ENCODE results near the gene CDC42BPA.

The CDC42BPA gene

GRCh38 chr1:227268943-227269342 lies 49.3 kb downstream of the CDC42BPA start:
- TF ChIP-seq Cebpa-rat (IDR thresholded peaks at IDR 0.05), result no peak

GRCh38 chr1:227265891-227266290 lies 52.4 kb downstream of the CDC42BPA start:
- Histone ChIP-seq H4K20me1 (no peaks in the 10 kb centered on the region), H3K36me3 (no peaks in the 10 kb centered on the region), H3K9ac (no peak overlapping the region), H3K9me3 (no peaks in the 10 kb centered on the region), H3K4me3 (no peak overlapping the region), H3K4me2 (no peak overlapping the region), H3K27me3 (no peaks in the 10 kb centered on the region), H3K4me1 (no peaks in the 10 kb centered on the region), H3K27ac (no peak overlapping the region)
- TF ChIP-seq Cebpa-rat (IDR thresholded peaks at IDR 0.05), result no peak

More at GRCh38 chr1:227268943-227269342, 49.3 kb downstream of the CDC42BPA start:
- H3K4me3 ChIP-seq, result no peak overlapping the region
- no peaks in the 10 kb centered on the region for H3K9me3 ChIP-seq
- no peaks in the 10 kb centered on the region for H3K4me1 ChIP-seq
- H4K20me1 ChIP-seq, result no peaks in the 10 kb centered on the region
- H3K27me3 ChIP-seq, result no peaks in the 10 kb centered on the region
- no peak overlapping the region for H3K9ac ChIP-seq
- H3K36me3 ChIP-seq, result no peaks in the 10 kb centered on the region
- H3K27ac ChIP-seq, result no peak overlapping the region
- H3K4me2 ChIP-seq, result no peak overlapping the region

GRCh38 chr1:227263869-227264268 lies 54.4 kb downstream of the CDC42BPA start:
- Histone ChIP-seq H3K27ac (no peak overlapping the region), H4K20me1 (no peaks in the 10 kb centered on the region), H3K9me3 (no peaks in the 10 kb centered on the region), H3K9ac (no peak overlapping the region), H3K4me2 (no peak overlapping the region), H3K36me3 (no peaks in the 10 kb centered on the region), H3K27me3 (no peaks in the 10 kb centered on the region), H3K4me3 (no peak overlapping the region), H3K4me1 (no peaks in the 10 kb centered on the region)
- TF ChIP-seq Cebpa-rat (IDR thresholded peaks at IDR 0.05), result no peak

- Histone ChIP-seq H4K20me1 (no peaks in the 10 kb centered on the region), H3K4me2 (no peak overlapping the region), H3K4me3 (no peak overlapping the region), H3K27ac (no peak overlapping the region), H3K36me3 (no peaks in the 10 kb centered on the region), H3K9ac (no peak overlapping the region), H3K9me3 (no peaks in the 10 kb centered on the region), H3K4me1 (no peaks in the 10 kb centered on the region), H3K27me3 (no peaks in the 10 kb centered on the region)
- TF ChIP-seq Cebpa-rat (IDR thresholded peaks at IDR 0.05), result no peak
Measured at GRCh38 chr1:227261501-227261900, 56.8 kb downstream of the CDC42BPA start.

- Histone ChIP-seq H3K9me3 (no peaks in the 10 kb centered on the region), H3K4me2 (no peak overlapping the region)
Measured at GRCh38 chr1:227260433-227260832, 57.9 kb downstream of the CDC42BPA start.

GRCh38 chr1:227257964-227258363 lies 60.3 kb downstream of the CDC42BPA start:
- H3K9me3 ChIP-seq, result no peaks in the 10 kb centered on the region
- H3K36me3 ChIP-seq, result no peaks in the 10 kb centered on the region
- H3K27me3 ChIP-seq, result no peaks in the 10 kb centered on the region
- no peak overlapping the region for H3K9ac ChIP-seq
- no peak for TF ChIP-seq Cebpa-rat (IDR thresholded peaks at IDR 0.05)
- no peaks in the 10 kb centered on the region for H3K4me1 ChIP-seq
- no peak overlapping the region for H3K4me3 ChIP-seq
- no peaks in the 10 kb centered on the region; the same call in 1 of the 2 replicates for H4K20me1 ChIP-seq
- no peak overlapping the region for H3K27ac ChIP-seq
- no peak overlapping the region for H3K4me2 ChIP-seq

More at GRCh38 chr1:227260433-227260832, 57.9 kb downstream of the CDC42BPA start:
- Histone ChIP-seq H3K4me1 (no peaks in the 10 kb centered on the region), H3K4me3 (no peak overlapping the region), H4K20me1 (no peaks in the 10 kb centered on the region; the same call in 1 of the 2 replicates), H3K27me3 (no peaks in the 10 kb centered on the region), H3K9ac (no peak overlapping the region), H3K36me3 (no peaks in the 10 kb centered on the region), H3K27ac (no peak overlapping the region)
- no peak for TF ChIP-seq Cebpa-rat (IDR thresholded peaks at IDR 0.05)

GRCh38 chr1:227255086-227255732 lies 63.1 kb downstream of the CDC42BPA start:
- Histone ChIP-seq H3K4me1 (no peaks in the 10 kb centered on the region), H3K36me3 (no peaks in the 10 kb centered on the region), H3K27me3 (no peaks in the 10 kb centered on the region), H3K9me3 (no peaks in the 10 kb centered on the region), H3K27ac (no peak overlapping the region), H3K9ac (no peak overlapping the region), H3K4me3 (no peak overlapping the region), H3K4me2 (no peak overlapping the region), H4K20me1 (no peaks in the 10 kb centered on the region; the same call in 1 of the 2 replicates)
- TF ChIP-seq Cebpa-rat (IDR thresholded peaks at IDR 0.05), result no peak

- Histone ChIP-seq H3K9ac (no peak overlapping the region), H3K4me1 (no peaks in the 10 kb centered on the region), H3K27me3 (no peaks in the 10 kb centered on the region), H3K4me3 (no peak overlapping the region), H3K4me2 (no peak overlapping the region), H4K20me1 (no peaks in the 10 kb centered on the region; the same call in 1 of the 2 replicates), H3K36me3 (no peaks in the 10 kb centered on the region), H3K27ac (no peak overlapping the region), H3K9me3 (no peaks in the 10 kb centered on the region)
- TF ChIP-seq Cebpa-rat (IDR thresholded peaks at IDR 0.05), result no peak
Measured at GRCh38 chr1:227253065-227253464, 65.2 kb downstream of the CDC42BPA start.

- Histone ChIP-seq H3K27ac (no peak overlapping the region), H3K4me2 (no peak overlapping the region), H3K4me1 (no peaks in the 10 kb centered on the region), H4K20me1 (no peaks in the 10 kb centered on the region), H3K27me3 (no peaks in the 10 kb centered on the region), H3K4me3 (no peak overlapping the region), H3K9me3 (peaks cover 10% of the 10 kb centered on the region), H3K9ac (no peak overlapping the region), H3K36me3 (peaks cover 11% of the 10 kb centered on the region)
- TF ChIP-seq Cebpa-rat (IDR thresholded peaks at IDR 0.05), result no peak
Measured at GRCh38 chr1:227245613-227246320, 72.5 kb downstream of the CDC42BPA start.

GRCh38 chr1:227244339-227245118 lies 73.8 kb downstream of the CDC42BPA start:
- H3K27me3 ChIP-seq, result no peaks in the 10 kb centered on the region
- no peak overlapping the region for H3K9ac ChIP-seq
- no peak overlapping the region for H3K4me2 ChIP-seq
- no peak overlapping the region for H3K27ac ChIP-seq
- no peaks in the 10 kb centered on the region for H3K4me1 ChIP-seq
- H4K20me1 ChIP-seq, result no peaks in the 10 kb centered on the region
- H3K4me3 ChIP-seq, result no peak overlapping the region
- no peak for TF ChIP-seq Cebpa-rat (IDR thresholded peaks at IDR 0.05)
- peaks cover 10% of the 10 kb centered on the region for H3K9me3 ChIP-seq
- peaks cover 11% of the 10 kb centered on the region for H3K36me3 ChIP-seq

All from BLaER1 (cell line).